Measurements from ENCODE around the gene PROK1. TPM values are rescaled to one million over a fixed set of nuclear protein-coding genes. Genes with fewer than 3 reads are reported as not detected.

PROK1 gene
- total and polyA plus RNA-seq, 2 donors (not counting 1 experiment from before 2014, with no cell fraction given): not detected

DNA sequence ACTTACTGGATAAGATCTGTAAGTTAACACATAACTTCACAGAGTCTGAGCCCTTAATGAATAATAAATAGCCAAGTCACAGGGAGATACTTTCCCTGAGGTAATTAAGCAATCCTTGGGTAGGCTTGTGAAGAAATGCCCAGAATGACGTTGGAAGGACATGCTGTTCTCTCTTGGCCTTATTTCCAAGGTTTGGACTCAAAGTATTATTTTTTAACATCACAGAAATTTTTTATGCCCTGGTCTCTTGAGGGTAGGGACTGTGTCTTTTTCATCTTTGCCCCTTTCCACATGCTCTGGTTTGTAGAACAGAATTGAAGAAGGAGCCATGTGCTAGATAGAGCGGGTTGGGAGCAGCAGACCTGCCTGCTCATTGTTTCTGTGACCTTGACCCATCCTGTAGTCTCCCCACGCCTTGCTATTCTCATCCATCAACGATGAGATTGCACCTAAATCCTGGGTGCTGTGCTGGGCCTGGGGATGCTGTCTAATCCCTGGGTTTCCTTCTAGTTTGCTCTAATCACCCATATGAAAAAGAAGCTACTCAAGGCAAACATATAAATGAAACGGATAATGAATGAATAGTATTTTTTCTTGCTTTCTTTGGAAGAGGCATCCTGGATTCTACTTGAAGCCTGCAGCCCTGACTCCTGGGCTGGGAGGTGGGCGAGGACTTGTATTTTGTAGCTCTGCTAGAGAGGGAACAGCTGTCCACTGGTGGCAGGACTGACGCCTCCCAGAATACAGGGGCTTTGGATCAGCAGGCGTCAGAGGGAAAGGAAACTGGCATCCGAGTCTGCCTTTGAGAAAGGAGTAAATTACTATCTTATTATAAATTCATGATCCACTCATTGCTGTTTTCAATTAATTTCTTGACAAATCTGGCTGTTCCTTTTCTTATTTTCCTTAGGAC lies 26.0 kb upstream of the PROK1 start:
- Histone ChIP-seq H4K20me1 (ENCODE audit: control insufficient read depth, insufficient read depth, low read length, poor library complexity, severe bottlenecking) (no peaks in the 10 kb centered on the region), H3K27me3 (replicated peaks in 1 of 4; ENCODE audit: control extremely low read depth in 1 of 4, control insufficient read depth in 3 of 4, insufficient read depth in 4 of 4, low read length in 3 of 4) (peaks cover 0 to 5% (median 2%) of the 10 kb centered on the region in 4 experiments), H3K9ac (ENCODE audit: low read length) (no peak overlapping the region), H3K4me3 (ENCODE audit: control extremely low read depth in 1 of 5, extremely low read depth in 1 of 5, insufficient read depth in 1 of 5, low read depth in 2 of 5, low read length in 4 of 5) (no peak overlapping the region), H3K27ac (ENCODE audit: low read length in 2 of 2) (no peak overlapping the region), H3K4me2 (replicated peaks; ENCODE audit: low read depth, low read length, poor library complexity, severe bottlenecking) (no peak overlapping the region), H3K9me3 (ENCODE audit: control extremely low read depth in 1 of 3, control insufficient read depth in 2 of 3, insufficient read depth in 1 of 3, low read length in 2 of 3) (peaks cover 0 to 5% (median 0%) of the 10 kb centered on the region in 3 donors), H3K4me1 (ENCODE audit: control insufficient read depth in 2 of 2, insufficient read depth in 2 of 2, low read length in 2 of 2) (no peaks in the 10 kb centered on the region), H2AFZ (ENCODE audit: insufficient read depth, low read depth, low read length, poor library complexity, severe bottlenecking) (no peak overlapping the region), H3K36me3 (replicated peaks in 1 of 2; ENCODE audit: control extremely low read depth in 1 of 2, control insufficient read depth in 1 of 2, extremely low read depth in 1 of 2, insufficient read depth in 2 of 2, low read length in 1 of 2) (no peaks in the 10 kb centered on the region), H3K79me2 (ENCODE audit: control insufficient read depth, insufficient read depth, low read length) (no peaks in the 10 kb centered on the region)
- Mint-ChIP-seq H3K4me3 (no peak overlapping the region), H3K9me3 (ENCODE audit: insufficient read depth) (no peaks in the 10 kb centered on the region), H3K27ac (no peak overlapping the region), H3K4me1 (no peaks in the 10 kb centered on the region), H3K27me3 (peaks cover 5% of the 10 kb centered on the region)
- WGBS (ENCODE audit: insufficient coverage): 91% methylated on average over 5 of the region's 9 CpGs
- intact Hi-C loops (cut with micrococcal nuclease): no loop called here
- CTCF ChIA-PET: no interaction called here
- POLR2A ChIA-PET: no interaction called here
- ATAC-seq (ENCODE audit: low read depth) (no peak), DNase-seq (no peak)
- TF ChIP-seq, protein P1, sequence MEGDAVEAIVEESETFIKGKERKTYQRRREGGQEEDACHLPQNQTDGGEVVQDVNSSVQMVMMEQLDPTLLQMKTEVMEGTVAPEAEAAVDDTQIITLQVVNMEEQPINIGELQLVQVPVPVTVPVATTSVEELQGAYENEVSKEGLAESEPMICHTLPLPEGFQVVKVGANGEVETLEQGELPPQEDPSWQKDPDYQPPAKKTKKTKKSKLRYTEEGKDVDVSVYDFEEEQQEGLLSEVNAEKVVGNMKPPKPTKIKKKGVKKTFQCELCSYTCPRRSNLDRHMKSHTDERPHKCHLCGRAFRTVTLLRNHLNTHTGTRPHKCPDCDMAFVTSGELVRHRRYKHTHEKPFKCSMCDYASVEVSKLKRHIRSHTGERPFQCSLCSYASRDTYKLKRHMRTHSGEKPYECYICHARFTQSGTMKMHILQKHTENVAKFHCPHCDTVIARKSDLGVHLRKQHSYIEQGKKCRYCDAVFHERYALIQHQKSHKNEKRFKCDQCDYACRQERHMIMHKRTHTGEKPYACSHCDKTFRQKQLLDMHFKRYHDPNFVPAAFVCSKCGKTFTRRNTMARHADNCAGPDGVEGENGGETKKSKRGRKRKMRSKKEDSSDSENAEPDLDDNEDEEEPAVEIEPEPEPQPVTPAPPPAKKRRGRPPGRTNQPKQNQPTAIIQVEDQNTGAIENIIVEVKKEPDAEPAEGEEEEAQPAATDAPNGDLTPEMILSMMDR (IDR thresholded peaks at IDR 0.05): no peak
- TF ChIP-seq EZH2 (IDR thresholded peaks at IDR 0.05; ENCODE audit: borderline replicate concordance, insufficient read depth, low read depth, low read length, poor library complexity, severe bottlenecking): no peak

DNA sequence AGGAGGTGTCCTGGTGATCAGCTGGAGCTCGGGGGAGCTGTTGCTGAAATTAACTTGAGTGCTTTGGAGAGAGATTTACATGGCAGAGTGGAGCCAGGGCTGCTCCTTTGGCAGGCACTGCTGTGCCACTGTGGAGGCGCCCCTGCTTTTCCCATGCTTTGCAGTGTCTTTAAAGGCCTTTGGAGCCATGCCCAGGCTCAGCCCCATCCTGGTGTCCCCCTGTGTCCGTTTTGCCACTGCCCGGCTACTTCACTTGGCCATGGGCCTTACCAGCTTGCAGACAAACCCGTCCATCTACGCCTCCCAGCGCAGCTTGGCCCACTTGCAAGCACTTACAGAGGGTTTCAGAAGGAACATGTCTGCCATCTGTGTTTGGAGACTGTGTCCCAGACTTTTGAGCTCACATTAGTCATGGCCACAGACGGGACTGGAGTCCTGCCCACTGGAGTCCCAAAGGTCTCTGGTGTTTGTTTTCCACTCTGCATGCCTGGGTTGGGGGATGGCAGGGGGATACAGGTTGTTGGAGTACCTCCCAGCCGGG lies 25.3 kb upstream of the PROK1 start:
- POLR2A ChIA-PET: no interaction called here
- H3K79me2 ChIP-seq (ENCODE audit: control insufficient read depth, insufficient read depth, low read length): no peaks in the 10 kb centered on the region
- TF ChIP-seq, protein P1 (IDR thresholded peaks at IDR 0.05): no peak
- TF ChIP-seq EZH2 (IDR thresholded peaks at IDR 0.05; ENCODE audit: borderline replicate concordance, insufficient read depth, low read depth, low read length, poor library complexity, severe bottlenecking): no peak
- CTCF ChIA-PET: interaction anchor here (0.9 kb wide), 1 partner anchor 14 kb away, joined by 3 read pairs; no protein-coding TSS in a partner anchor
- peaks cover 0 to 5% (median 0%) of the 10 kb centered on the region in 3 donors for H3K9me3 ChIP-seq (ENCODE audit: control extremely low read depth in 1 of 3, control insufficient read depth in 2 of 3, insufficient read depth in 1 of 3, low read length in 2 of 3)
- ATAC-seq (ENCODE audit: low read depth): no peak
- Mint-ChIP-seq H3K4me1 (no peaks in the 10 kb centered on the region), H3K27me3 (peaks cover 5% of the 10 kb centered on the region), H3K4me3 (no peak overlapping the region), H3K27ac (no peak overlapping the region), H3K9me3 (ENCODE audit: insufficient read depth) (no peaks in the 10 kb centered on the region)
- H3K4me2 ChIP-seq (replicated peaks; ENCODE audit: low read depth, low read length, poor library complexity, severe bottlenecking): no peak overlapping the region
- no peak overlapping the region for H3K9ac ChIP-seq (ENCODE audit: low read length)
- peaks cover 0 to 5% (median 2%) of the 10 kb centered on the region in 4 experiments for H3K27me3 ChIP-seq (replicated peaks in 1 of 4; ENCODE audit: control extremely low read depth in 1 of 4, control insufficient read depth in 3 of 4, insufficient read depth in 4 of 4, low read length in 3 of 4)
- intact Hi-C loops (cut with micrococcal nuclease): no loop called here
- H4K20me1 ChIP-seq (ENCODE audit: control insufficient read depth, insufficient read depth, low read length, poor library complexity, severe bottlenecking): no peaks in the 10 kb centered on the region
- H2AFZ ChIP-seq (ENCODE audit: insufficient read depth, low read depth, low read length, poor library complexity, severe bottlenecking): no peak overlapping the region
- H3K27ac ChIP-seq (ENCODE audit: low read length in 2 of 2): no peak overlapping the region
- no peaks in the 10 kb centered on the region for H3K4me1 ChIP-seq (ENCODE audit: control insufficient read depth in 2 of 2, insufficient read depth in 2 of 2, low read length in 2 of 2)
- 74% methylated on average over 9 of the region's 9 CpGs for WGBS (ENCODE audit: insufficient coverage)
- no peak for DNase-seq
- no peak overlapping the region for H3K4me3 ChIP-seq (ENCODE audit: control extremely low read depth in 1 of 5, extremely low read depth in 1 of 5, insufficient read depth in 1 of 5, low read depth in 2 of 5, low read length in 4 of 5)
- H3K36me3 ChIP-seq (replicated peaks in 1 of 2; ENCODE audit: control extremely low read depth in 1 of 2, control insufficient read depth in 1 of 2, extremely low read depth in 1 of 2, insufficient read depth in 2 of 2, low read length in 1 of 2): no peaks in the 10 kb centered on the region

Data from B cell (primary cell).